ENCODE data around the gene SLFN14. TPM values are rescaled to one million over a fixed set of nuclear protein-coding genes. Genes with fewer than 3 reads are reported as not detected.
A peak's percentile ranks its signal among the peaks of the same experiment; 100 is the strongest.

Gene SLFN14
- polyA plus RNA-seq, 2 of the 4 experiments (the other 2 are of a cell fraction): not detected

- CTCF ChIA-PET: interaction anchor here (0.6 to 6.0 kb wide), 11 partner anchors 13 to 1960 kb away, joined by 3 to 44 read pairs (median 4); partner anchors contain the start of genes PEX12 and SLFN12L
- ATAC-seq: peak in 1 of 2 experiments; percentile 69; a peak in 3 of 6 replicates
- TF ChIP-seq NPAS2 (CRISPR knock-in tag; IDR thresholded peaks at IDR 0.05; ENCODE audit: borderline replicate concordance) (no peak), FOSL2 (IDR thresholded peaks at IDR 0.05) (no peak), FOSL2 (CRISPR knock-in tag; IDR thresholded peaks at IDR 0.05) (no peak), HOXA7 (CRISPR knock-in tag; IDR thresholded peaks at IDR 0.05) (no peak), SMC3 (IDR thresholded peaks at IDR 0.05) (peak; percentile 32; the same call in 1 of the 3 replicates), MAFK (IDR thresholded peaks at IDR 0.05; ENCODE audit: partially characterized antibody) (no peak), RAD21 (conservative IDR thresholded peaks at IDR 0.05 in 1 of 2, IDR thresholded peaks at IDR 0.05 in 1 of 2) (peak; percentile 46 to 53; a peak in 4 of 5 replicates), CTCF (IDR thresholded peaks at IDR 0.05) (peak; percentile 40)
Measured at GRCh38 chr17:35555691-35556090, 4.9 kb downstream of the SLFN14 start.

GRCh38 chr17:35554668-35555067, 6.0 kb downstream of the SLFN14 start:
- H3K9me3 ChIP-seq: no peaks in the 10 kb centered on the region
- ChIA-PET CTCF (interaction anchor here (0.7 to 6.0 kb wide), 9 partner anchors 10 to 291 kb away, joined by 3 to 44 read pairs (median 4); partner anchors contain the start of genes PEX12 and SLFN12L), POLR2A (no interaction called here)
- no peaks in the 10 kb centered on the region for H3K4me1 ChIP-seq
- FAIRE-seq (no peak), DNase-seq (ENCODE audit: low read depth in 1 of 2, low spot score in 1 of 2) (no peak), ATAC-seq (no peak)
- TF ChIP-seq CHD2 (IDR thresholded peaks at IDR 0.05; ENCODE audit: low read length, partially characterized antibody) (no peak), EHMT2 (IDR thresholded peaks at IDR 0.05; ENCODE audit: low read depth) (no peak), TP53 (CRISPR knock-in tag; IDR thresholded peaks at IDR 0.05) (no peak), ESRRA (IDR thresholded peaks at IDR 0.05; ENCODE audit: borderline replicate concordance, low read length) (no peak), POLR2A (IDR thresholded peaks at IDR 0.05; ENCODE audit: low read length) (no peak), EHF (CRISPR knock-in tag; IDR thresholded peaks at IDR 0.05) (no peak), FOXS1 (CRISPR knock-in tag; IDR thresholded peaks at IDR 0.05) (no peak), CTCF (IDR thresholded peaks at IDR 0.05) (no peak), RCOR1 (IDR thresholded peaks at IDR 0.05; ENCODE audit: low read depth, low read length) (no peak), NR3C1 (IDR thresholded peaks at IDR 0.05) (no peak), RFX5 (IDR thresholded peaks at IDR 0.05) (no peak), POLR2AphosphoS2 (conservative IDR thresholded peaks at IDR 0.05; ENCODE audit: low read length) (no peak), HMGXB4 (CRISPR knock-in tag; IDR thresholded peaks at IDR 0.05; ENCODE audit: borderline replicate concordance) (no peak), ZC3H11A (IDR thresholded peaks at IDR 0.05) (no peak), ZFP36 (IDR thresholded peaks at IDR 0.05; ENCODE audit: borderline replicate concordance, partially characterized antibody) (no peak), CBX8 (IDR thresholded peaks at IDR 0.05) (no peak)
- no peak overlapping the region for H3K4me3 ChIP-seq
- 53% methylated on average over 5 of the region's 5 CpGs for WGBS (ENCODE audit: missing lambda C conversion rate)
- no peak overlapping the region for H3K27ac ChIP-seq
- no peak overlapping the region for H3K4me2 ChIP-seq

More at GRCh38 chr17:35555691-35556090, 4.9 kb downstream of the SLFN14 start:
- no peak for DNase-seq (ENCODE audit: low read depth in 1 of 2, low spot score in 1 of 2)
- no peak for FAIRE-seq
- POLR2A ChIA-PET: no interaction called here
- WGBS (ENCODE audit: missing lambda C conversion rate): 61% methylated on average over 5 of the region's 5 CpGs
- H3K4me3 ChIP-seq: no peak overlapping the region
- no peaks in the 10 kb centered on the region for H3K4me1 ChIP-seq
- H3K9me3 ChIP-seq: no peaks in the 10 kb centered on the region
- no peak overlapping the region for H3K4me2 ChIP-seq
- no peak overlapping the region for H3K27ac ChIP-seq
